ENCODE results near the gene PVALB.

Gene PVALB

DNA sequence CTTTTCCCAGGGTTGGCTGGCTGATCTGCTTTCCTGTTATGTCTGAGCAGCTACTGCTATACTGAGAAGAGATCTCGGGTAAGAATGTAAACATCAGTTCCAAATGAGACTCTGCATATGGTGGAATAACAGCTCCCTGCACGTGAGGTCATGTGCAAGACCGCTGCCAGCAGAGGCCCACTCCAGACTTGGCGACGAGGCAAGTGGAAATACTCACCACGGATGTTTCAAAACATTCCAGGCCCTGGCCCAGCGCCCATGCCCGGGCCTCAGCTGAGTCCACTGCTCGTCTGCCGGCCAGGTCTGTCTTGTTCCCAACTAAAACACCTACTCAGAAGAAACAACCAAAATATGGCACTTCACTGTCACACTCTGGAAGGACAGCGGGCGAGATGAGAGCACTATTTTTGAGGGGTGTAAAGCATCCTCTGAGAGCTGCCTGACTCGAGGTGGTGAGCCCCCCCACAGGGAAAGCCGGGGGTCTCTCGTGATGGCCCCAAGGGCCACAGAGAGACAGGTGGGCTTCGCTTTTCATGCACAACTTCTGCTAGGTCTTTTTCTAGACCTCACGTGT, 54.1 kb downstream of the PVALB start:
- H3K79me1 ChIP-seq (ENCODE audit: low read length), result no peaks in the 10 kb centered on the region
- H3K4me1 ChIP-seq (ENCODE audit: control insufficient read depth in 1 of 2, insufficient read depth in 2 of 2, low read length in 2 of 2), result no peaks in the 10 kb centered on the region
- H2BK5ac ChIP-seq (ENCODE audit: low read depth, low read length, poor library complexity), result no peak overlapping the region
- H3K9ac ChIP-seq (ENCODE audit: low read length), result no peak overlapping the region
- no peak overlapping the region for H3K4me2 ChIP-seq (ENCODE audit: low read length)
- WGBS (ENCODE audit: extremely low coverage, insufficient coverage, insufficient read length), result no CpG with 5 or more reads among the region's 17 CpGs
- no peak overlapping the region for H2AK5ac ChIP-seq (ENCODE audit: low read length)
- no peak overlapping the region for H3K18ac ChIP-seq (ENCODE audit: low read length)
- H3K79me2 ChIP-seq (ENCODE audit: control insufficient read depth, insufficient read depth, low read length, poor library complexity), result no peaks in the 10 kb centered on the region
- H4K91ac ChIP-seq (ENCODE audit: low read depth, low read length), result no peak overlapping the region
- no peak overlapping the region for H2AFZ ChIP-seq (ENCODE audit: insufficient read depth, low read length, poor library complexity)
- H3K23ac ChIP-seq (ENCODE audit: low read length), result no peak overlapping the region
- no peak overlapping the region for H4K12ac ChIP-seq (ENCODE audit: low read depth, low read length)
- no peak overlapping the region for H3K4ac ChIP-seq (ENCODE audit: low read depth, low read length)
- H3K36me3 ChIP-seq (ENCODE audit: control insufficient read depth in 1 of 2, insufficient read depth in 2 of 2, low read length in 2 of 2), result peaks cover 18 to 32% of the 10 kb centered on the region in 2 experiments
- no peak overlapping the region for H2BK12ac ChIP-seq (ENCODE audit: low read length)
- no peak overlapping the region for H3K14ac ChIP-seq (ENCODE audit: low read length)
- H3K27ac ChIP-seq (ENCODE audit: low read depth, low read length), result no peak overlapping the region
- peaks cover 2% of the 10 kb centered on the region for H3K9me3 ChIP-seq (ENCODE audit: insufficient read depth, low read depth, low read length)
- no peaks in the 10 kb centered on the region for H3K27me3 ChIP-seq (ENCODE audit: insufficient read depth, low read length)
- H2BK120ac ChIP-seq (ENCODE audit: insufficient read depth, low read length, poor library complexity), result no peak overlapping the region
- H4K8ac ChIP-seq (ENCODE audit: low read depth, low read length), result no peak overlapping the region
- DNase-seq, result no peak
- H3K4me3 ChIP-seq (ENCODE audit: low read depth, low read length), result no peak overlapping the region

DNA sequence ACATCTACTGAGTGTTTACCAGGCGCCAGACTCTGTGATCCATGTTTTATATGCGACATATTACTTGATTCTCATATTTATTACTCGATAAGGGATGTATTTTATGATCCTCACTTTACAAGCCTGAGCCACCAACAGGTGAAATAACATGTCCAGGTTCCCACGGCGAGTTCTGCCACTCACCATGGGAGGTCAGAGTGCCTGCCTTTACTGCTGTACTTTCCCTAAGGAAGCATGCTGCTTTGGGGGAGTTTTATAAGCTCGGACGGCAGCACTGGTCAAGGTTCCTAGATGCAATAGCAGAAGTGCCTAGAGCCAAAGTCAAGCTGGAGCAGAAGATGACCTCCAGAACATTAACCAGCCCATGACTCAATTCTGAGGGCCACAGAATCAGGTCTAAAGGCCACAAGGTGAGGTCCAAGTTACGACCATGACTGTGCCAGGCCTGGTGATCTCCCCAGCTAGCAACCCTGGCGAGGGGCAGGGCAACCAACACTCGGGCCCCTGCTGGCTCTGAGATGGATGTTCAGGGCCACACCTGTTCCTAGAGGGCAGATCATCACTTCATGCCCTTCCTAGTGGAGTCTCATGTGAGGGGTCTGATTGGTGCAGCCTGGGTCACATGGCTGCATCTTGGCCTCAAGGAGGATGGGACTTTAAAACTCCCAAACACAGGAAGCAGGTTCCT, 55.1 kb downstream of the PVALB start:
- H3K79me2 ChIP-seq (ENCODE audit: control insufficient read depth, insufficient read depth, low read length, poor library complexity), result no peaks in the 10 kb centered on the region
- no peak overlapping the region for H4K91ac ChIP-seq (ENCODE audit: low read depth, low read length)
- no peak overlapping the region for H3K4me3 ChIP-seq (ENCODE audit: low read depth, low read length)
- H3K14ac ChIP-seq (ENCODE audit: low read length), result no peak overlapping the region
- no peak overlapping the region for H3K27ac ChIP-seq (ENCODE audit: low read depth, low read length)
- no peak overlapping the region for H3K4me2 ChIP-seq (ENCODE audit: low read length)
- no peak overlapping the region for H2BK12ac ChIP-seq (ENCODE audit: low read length)
- H3K4me1 ChIP-seq (ENCODE audit: control insufficient read depth in 1 of 2, insufficient read depth in 2 of 2, low read length in 2 of 2), result no peaks in the 10 kb centered on the region
- no peaks in the 10 kb centered on the region for H3K27me3 ChIP-seq (ENCODE audit: insufficient read depth, low read length)
- no peak overlapping the region for H3K9ac ChIP-seq (ENCODE audit: low read length)
- H2AK5ac ChIP-seq (ENCODE audit: low read length), result no peak overlapping the region
- H3K23ac ChIP-seq (ENCODE audit: low read length), result no peak overlapping the region
- no peak overlapping the region for H2BK120ac ChIP-seq (ENCODE audit: insufficient read depth, low read length, poor library complexity)
- no peak overlapping the region for H3K18ac ChIP-seq (ENCODE audit: low read length)
- no peak overlapping the region for H2AFZ ChIP-seq (ENCODE audit: insufficient read depth, low read length, poor library complexity)
- DNase-seq, result no peak
- H3K4ac ChIP-seq (ENCODE audit: low read depth, low read length), result no peak overlapping the region
- H2BK5ac ChIP-seq (ENCODE audit: low read depth, low read length, poor library complexity), result no peak overlapping the region
- WGBS (ENCODE audit: extremely low coverage, insufficient coverage, insufficient read length), result no CpG with 5 or more reads among the region's 10 CpGs
- peaks cover 2% of the 10 kb centered on the region for H3K9me3 ChIP-seq (ENCODE audit: insufficient read depth, low read depth, low read length)
- no peaks in the 10 kb centered on the region for H3K79me1 ChIP-seq (ENCODE audit: low read length)
- peaks cover 11 to 25% of the 10 kb centered on the region in 2 experiments for H3K36me3 ChIP-seq (ENCODE audit: control insufficient read depth in 1 of 2, insufficient read depth in 2 of 2, low read length in 2 of 2)
- no peak overlapping the region for H4K8ac ChIP-seq (ENCODE audit: low read depth, low read length)
- H4K12ac ChIP-seq (ENCODE audit: low read depth, low read length), result no peak overlapping the region

DNA sequence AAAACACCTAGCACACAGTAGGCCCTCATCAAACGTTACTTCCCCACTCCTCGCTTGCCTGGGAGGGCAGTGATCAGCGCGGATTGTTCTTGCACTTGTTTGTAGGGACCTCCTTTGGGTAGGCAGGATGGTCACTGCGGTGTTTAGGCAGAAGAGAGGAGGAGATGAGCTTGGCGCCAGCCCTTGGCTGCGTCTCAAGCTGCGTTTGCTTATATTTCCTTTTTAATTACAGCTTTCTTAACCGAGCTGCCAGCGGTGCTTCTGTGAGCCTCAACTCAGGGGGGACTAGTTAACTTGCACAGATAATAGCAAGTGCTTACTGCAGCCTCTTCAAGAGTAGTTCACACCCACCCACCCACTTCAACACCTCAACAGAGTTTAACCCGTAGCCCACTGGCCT, 56.0 kb downstream of the PVALB start:
- H3K36me3 ChIP-seq (ENCODE audit: control insufficient read depth in 1 of 2, insufficient read depth in 2 of 2, low read length in 2 of 2), result peaks cover 11 to 21% of the 10 kb centered on the region in 2 experiments
- H3K79me2 ChIP-seq (ENCODE audit: control insufficient read depth, insufficient read depth, low read length, poor library complexity), result no peaks in the 10 kb centered on the region
- H3K27ac ChIP-seq (ENCODE audit: low read depth, low read length), result no peak overlapping the region
- H2BK12ac ChIP-seq (ENCODE audit: low read length), result no peak overlapping the region
- no peak overlapping the region for H3K23ac ChIP-seq (ENCODE audit: low read length)
- H4K12ac ChIP-seq (ENCODE audit: low read depth, low read length), result no peak overlapping the region
- no peak overlapping the region for H3K4me3 ChIP-seq (ENCODE audit: low read depth, low read length)
- no peak overlapping the region for H2AFZ ChIP-seq (ENCODE audit: insufficient read depth, low read length, poor library complexity)
- no peak overlapping the region for H2BK5ac ChIP-seq (ENCODE audit: low read depth, low read length, poor library complexity)
- H3K4ac ChIP-seq (ENCODE audit: low read depth, low read length), result no peak overlapping the region
- no peak overlapping the region for H3K14ac ChIP-seq (ENCODE audit: low read length)
- no peak for DNase-seq
- no peak overlapping the region for H4K8ac ChIP-seq (ENCODE audit: low read depth, low read length)
- no peak overlapping the region for H3K4me2 ChIP-seq (ENCODE audit: low read length)
- no peak overlapping the region for H3K9ac ChIP-seq (ENCODE audit: low read length)
- H3K79me1 ChIP-seq (ENCODE audit: low read length), result no peaks in the 10 kb centered on the region
- no CpG with 5 or more reads among the region's 11 CpGs for WGBS (ENCODE audit: extremely low coverage, insufficient coverage, insufficient read length)
- no peaks in the 10 kb centered on the region for H3K4me1 ChIP-seq (ENCODE audit: control insufficient read depth in 1 of 2, insufficient read depth in 2 of 2, low read length in 2 of 2)
- H3K27me3 ChIP-seq (ENCODE audit: insufficient read depth, low read length), result no peaks in the 10 kb centered on the region
- H3K18ac ChIP-seq (ENCODE audit: low read length), result no peak overlapping the region
- H2BK120ac ChIP-seq (ENCODE audit: insufficient read depth, low read length, poor library complexity), result no peak overlapping the region
- peaks cover 2% of the 10 kb centered on the region for H3K9me3 ChIP-seq (ENCODE audit: insufficient read depth, low read depth, low read length)
- no peak overlapping the region for H4K91ac ChIP-seq (ENCODE audit: low read depth, low read length)
- H2AK5ac ChIP-seq (ENCODE audit: low read length), result no peak overlapping the region

DNA sequence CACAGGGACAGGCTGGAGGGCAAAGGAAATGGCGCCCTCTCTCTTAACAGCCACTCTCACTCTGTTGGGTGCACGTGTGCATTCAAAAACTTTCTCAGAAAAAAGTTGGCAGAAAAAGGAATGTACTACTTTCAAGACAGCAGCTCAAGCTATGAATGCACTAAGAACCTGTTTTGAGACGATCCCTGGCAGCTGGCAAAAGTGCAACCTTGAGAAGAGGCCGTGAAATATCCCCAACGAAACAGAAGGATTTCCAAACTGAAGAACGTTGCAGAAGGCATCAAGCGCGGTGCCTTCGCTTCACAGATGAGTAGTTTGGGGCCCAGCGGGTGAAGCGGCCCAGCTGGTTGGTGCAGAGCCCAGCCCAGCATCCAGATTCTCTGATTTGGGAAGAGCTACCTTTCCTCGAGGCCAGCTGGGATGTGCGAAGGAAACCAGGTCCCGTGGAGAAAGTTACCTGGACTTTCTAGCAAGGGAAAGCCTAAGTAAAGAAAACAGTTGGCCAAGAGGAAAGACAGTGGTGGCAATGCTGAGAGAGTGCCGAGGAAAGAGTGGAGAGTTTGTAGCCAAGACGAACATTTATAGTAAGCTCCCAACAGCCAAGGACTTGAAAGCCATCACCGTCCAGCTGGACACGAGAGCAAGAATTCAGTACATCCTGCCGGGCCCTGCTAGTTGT, 57.2 kb downstream of the PVALB start:
- Histone ChIP-seq H2BK120ac (ENCODE audit: insufficient read depth, low read length, poor library complexity) (no peak overlapping the region), H4K91ac (ENCODE audit: low read depth, low read length) (no peak overlapping the region), H4K12ac (ENCODE audit: low read depth, low read length) (no peak overlapping the region), H3K9me3 (ENCODE audit: insufficient read depth, low read depth, low read length) (peaks cover 2% of the 10 kb centered on the region), H4K8ac (ENCODE audit: low read depth, low read length) (no peak overlapping the region), H3K79me1 (ENCODE audit: low read length) (no peaks in the 10 kb centered on the region), H3K27ac (ENCODE audit: low read depth, low read length) (no peak overlapping the region), H3K9ac (ENCODE audit: low read length) (no peak overlapping the region), H3K14ac (ENCODE audit: low read length) (no peak overlapping the region), H3K23ac (ENCODE audit: low read length) (no peak overlapping the region), H3K27me3 (ENCODE audit: insufficient read depth, low read length) (no peaks in the 10 kb centered on the region), H3K4me1 (ENCODE audit: control insufficient read depth in 1 of 2, insufficient read depth in 2 of 2, low read length in 2 of 2) (no peaks in the 10 kb centered on the region), H3K36me3 (ENCODE audit: control insufficient read depth in 1 of 2, insufficient read depth in 2 of 2, low read length in 2 of 2) (peaks cover 11 to 17% of the 10 kb centered on the region in 2 experiments), H3K4me2 (ENCODE audit: low read length) (no peak overlapping the region), H3K18ac (ENCODE audit: low read length) (no peak overlapping the region), H3K4ac (ENCODE audit: low read depth, low read length) (no peak overlapping the region), H3K4me3 (ENCODE audit: low read depth, low read length) (no peak overlapping the region), H2BK12ac (ENCODE audit: low read length) (no peak overlapping the region), H3K79me2 (ENCODE audit: control insufficient read depth, insufficient read depth, low read length, poor library complexity) (no peaks in the 10 kb centered on the region), H2AK5ac (ENCODE audit: low read length) (no peak overlapping the region), H2BK5ac (ENCODE audit: low read depth, low read length, poor library complexity) (no peak overlapping the region), H2AFZ (ENCODE audit: insufficient read depth, low read length, poor library complexity) (no peak overlapping the region)
- DNase-seq, result no peak
- WGBS (ENCODE audit: extremely low coverage, insufficient coverage, insufficient read length), result no CpG with 5 or more reads among the region's 19 CpGs

Data from trophoblast cell (in vitro differentiated cells and primary cell).